B cell (primary cell): ENCODE measurements around the gene PPP1R27. TPM values are rescaled to one million over a fixed set of nuclear protein-coding genes. Genes with fewer than 3 reads are reported as not detected.

Experiments used
- ATAC-seq: fragments of 200-7000 bp; cut with Tn5 transposase; one replicate; pipeline ENCODE4 v1.10.0; 2021; ENCODE audit warnings: low read depth, mild to moderate bottlenecking, moderate number of reproducible peaks, moderate library complexity
- CTCF ChIA-PET: fragments of 350-600 bp; sonication (Branson Sonifier 250); formaldehyde crosslinking; loops from one replicate; lab custom pipeline; 2021; ENCODE audit warnings: antibody characterized with exemption, inconsistent platforms; lab: Charles Lee
- POLR2A ChIA-PET: fragments of 350-600 bp; sonication (Branson Sonifier 250); formaldehyde crosslinking; loops from one replicate; lab custom pipeline; 2021; ENCODE audit warnings: antibody characterized with exemption; lab: Charles Lee
- DNase-seq: peaks from one replicate; pipeline ENCODE4 v3.0.0; 2013
- H2AFZ ChIP-seq: 2 replicates; pipeline ENCODE4 v1.6.1; 2012; ENCODE audit warnings: mild to moderate bottlenecking, low read depth, low read length; ENCODE audit not compliant: insufficient read depth, poor library complexity, severe bottlenecking
- H3K27ac ChIP-seq, 2 donors: 1 replicate in 1 of 2; 2 replicates in 1 of 2; pipeline ENCODE4 v1.5.1; 2012 to 2013; ENCODE audit warnings: low read length in 2 of 2, mild to moderate bottlenecking in 2 of 2, moderate library complexity in 1 of 2
- H3K27me3 ChIP-seq, 4 experiments: fragments of 200-600 bp in 1 of 4; sonication (generic) in 1 of 4; replicated peaks in 1 of 4; 1 replicate in 2 of 4; 2 replicates in 2 of 4; pipeline versions ENCODE4 v1.6.1 to v1.7.0; 2013 to 2016; ENCODE audit warnings: low read length in 3 of 4, mild to moderate bottlenecking in 2 of 4, mixed read lengths in 1 of 4, moderate library complexity in 1 of 4; ENCODE audit not compliant: insufficient read depth in 4 of 4, control insufficient read depth in 3 of 4; ENCODE audit errors: control extremely low read depth in 1 of 4
- H3K36me3 ChIP-seq, 2 experiments: replicated peaks in 1 of 2; 1 replicate in 1 of 2; 2 replicates in 1 of 2; pipeline versions ENCODE4 v1.6.1 to v1.7.1; 2013; ENCODE audit warnings: low read length in 1 of 2; ENCODE audit not compliant: insufficient read depth in 2 of 2, control insufficient read depth in 1 of 2; ENCODE audit errors: control extremely low read depth in 1 of 2, extremely low read depth in 1 of 2
- H3K4me1 ChIP-seq, 2 donors: fragments of 200-600 bp in 1 of 2; sonication (generic) in 1 of 2; 1 replicate in 1 of 2; 2 replicates in 1 of 2; pipeline versions ENCODE4 v1.5.1 to v1.6.1; 2013 to 2017; ENCODE audit warnings: low read length in 2 of 2; ENCODE audit not compliant: control insufficient read depth in 2 of 2, insufficient read depth in 2 of 2
- H3K4me2 ChIP-seq: replicated peaks from 2 replicates; pipeline ENCODE3; 2012; ENCODE audit warnings: mild to moderate bottlenecking, low read depth, low read length; ENCODE audit not compliant: poor library complexity, severe bottlenecking
- H3K4me3 ChIP-seq, 5 experiments: fragments of 200-600 bp in 1 of 5; sonication (generic) in 1 of 5; 1 replicate in 3 of 5; 2 replicates in 2 of 5; pipeline versions ENCODE4 v1.5.1 to v1.7.0; 2011 to 2016; ENCODE audit warnings: low read length in 4 of 5, mild to moderate bottlenecking in 4 of 5, low read depth in 2 of 5, control low read depth in 1 of 5, moderate library complexity in 1 of 5; ENCODE audit not compliant: insufficient read depth in 1 of 5; ENCODE audit errors: control extremely low read depth in 1 of 5, extremely low read depth in 1 of 5
- H3K79me2 ChIP-seq: fragments of 200-600 bp; sonication (generic); one replicate; pipeline ENCODE4 v1.6.0; 2016; ENCODE audit warnings: low read length; ENCODE audit not compliant: control insufficient read depth, insufficient read depth
- H3K9ac ChIP-seq: fragments of 200-600 bp; sonication (generic); 2 replicates; pipeline ENCODE4 v1.6.1; 2017; ENCODE audit warnings: mild to moderate bottlenecking, low read length, moderate library complexity
- H3K9me3 ChIP-seq, 3 donors: one replicate each; pipeline versions ENCODE4 v1.6.1 to v1.7.1; 2013; ENCODE audit warnings: low read length in 2 of 3; ENCODE audit not compliant: control insufficient read depth in 2 of 3, insufficient read depth in 1 of 3; ENCODE audit errors: control extremely low read depth in 1 of 3
- H4K20me1 ChIP-seq: 2 replicates; pipeline ENCODE4 v1.6.0; 2012; ENCODE audit warnings: mild to moderate bottlenecking, low read length; ENCODE audit not compliant: insufficient read depth, control insufficient read depth, poor library complexity, severe bottlenecking
- H3K27ac Mint-ChIP-seq: one replicate; pipeline ENCODE4 v1.8.0; 2021; ENCODE audit warnings: mixed read lengths
- H3K27me3 Mint-ChIP-seq: one replicate; pipeline ENCODE4 v1.8.0; 2021; ENCODE audit warnings: mixed read lengths
- H3K4me1 Mint-ChIP-seq: one replicate; pipeline ENCODE4 v1.8.0; 2021; ENCODE audit warnings: mixed read lengths
- H3K4me3 Mint-ChIP-seq: one replicate; pipeline ENCODE4 v1.8.0; 2021; ENCODE audit warnings: mixed read lengths
- H3K9me3 Mint-ChIP-seq: one replicate; pipeline ENCODE4 v1.8.0; 2022; ENCODE audit warnings: mixed read lengths; ENCODE audit not compliant: insufficient read depth
- CTCF ChIP-seq: fragments of 200-600 bp; IDR thresholded peaks from one replicate; pipeline ENCODE4 v1.8.0; 2022; ENCODE audit warnings: antibody characterized with exemption, mild to moderate bottlenecking
- EZH2 ChIP-seq: IDR thresholded peaks from 2 replicates; pipeline ENCODE4 v1.6.1; 2012; ENCODE audit warnings: borderline replicate concordance, low read depth, mild to moderate bottlenecking, moderate library complexity, low read length; ENCODE audit not compliant: insufficient read depth, poor library complexity, severe bottlenecking
- WGBS: methylation state at CpG from one replicate; pipeline ENCODE4 v1.1.5; 2013; ENCODE audit warnings: missing lambda C conversion rate; ENCODE audit not compliant: insufficient coverage; 5-methylcytosine and 5-hydroxymethylcytosine counted together
- intact Hi-C: fragments of 100-400 bp; cut with micrococcal nuclease; formaldehyde crosslinking; loops from one replicate; pipeline ENCODE4 v1.10.0; 2022
- polyA plus RNA-seq: library from polyadenylated mRNA; depleted of rRNA; stranded (reverse); fragments of >200 nt; gene quantifications from 2 replicates; pipeline ENCODE4 v1.2.3, GENCODE V29; 2012
- total RNA-seq, 2 donors: library from RNA; stranded (reverse); fragments of 120-200 nt in 1 of 2; gene quantifications; 1 replicate in 1 of 2; 2 replicates in 1 of 2; pipeline versions ENCODE4 v1.2.3 to v1.2.4, GENCODE V29; 2013 to 2022

The PPP1R27 gene
- total and polyA plus RNA-seq, 2 donors (not counting 1 experiment from before 2014, with no cell fraction given) = not detected

GRCh38 chr17:81809556-81809998 lies 25.3 kb downstream of the PPP1R27 start:
- Histone ChIP-seq H3K79me2 (no peaks in the 10 kb centered on the region), H4K20me1 (no peaks in the 10 kb centered on the region), H3K4me1 (no peaks in the 10 kb centered on the region), H3K4me3 (no peak overlapping the region), H3K9ac (no peak overlapping the region), H3K4me2 (no peak overlapping the region), H3K36me3 (no peaks in the 10 kb centered on the region), H3K27ac (no peak overlapping the region), H3K9me3 (peaks cover 0 to 6% (median 0%) of the 10 kb centered on the region in 3 donors), H3K27me3 (peaks cover 0 to 31% (median 5%) of the 10 kb centered on the region in 4 experiments), H2AFZ (no peak overlapping the region)
- 68% methylated on average over 7 of the region's 7 CpGs for WGBS
- Mint-ChIP-seq H3K4me3 (no peak overlapping the region), H3K27ac (no peak overlapping the region), H3K4me1 (no peaks in the 10 kb centered on the region), H3K27me3 (peaks cover 11% of the 10 kb centered on the region), H3K9me3 (no peaks in the 10 kb centered on the region)
- TF ChIP-seq EZH2 (no peak), CTCF (no peak)
- DNase-seq = no peak
- ATAC-seq = no peak
- ChIA-PET CTCF (no interaction called here), POLR2A (no interaction called here)
- intact Hi-C loops = no loop called here

- peaks cover 11% of the 10 kb centered on the region for H3K27me3 Mint-ChIP-seq
- intact Hi-C loops = no loop called here
- TF ChIP-seq CTCF = no peak
- TF ChIP-seq EZH2 = no peak
- Histone ChIP-seq H2AFZ (no peak overlapping the region), H3K27ac (no peak overlapping the region), H3K9me3 (peaks cover 0 to 6% (median 0%) of the 10 kb centered on the region in 3 donors), H3K27me3 (peaks cover 0 to 32% (median 5%) of the 10 kb centered on the region in 4 experiments), H3K36me3 (no peaks in the 10 kb centered on the region), H3K9ac (no peak overlapping the region), H4K20me1 (no peaks in the 10 kb centered on the region), H3K79me2 (no peaks in the 10 kb centered on the region), H3K4me1 (no peaks in the 10 kb centered on the region), H3K4me3 (no peak overlapping the region), H3K4me2 (no peak overlapping the region)
- DNase-seq = no peak
- no peak overlapping the region for H3K4me3 Mint-ChIP-seq
- POLR2A ChIA-PET = no interaction called here
- CTCF ChIA-PET = interaction anchor here (0.7 to 0.9 kb wide), 2 partner anchors 74 to 134 kb away, joined by 3 read pairs; no protein-coding TSS in a partner anchor
- H3K9me3 Mint-ChIP-seq = no peaks in the 10 kb centered on the region
- no peak for ATAC-seq
- no peak overlapping the region for H3K27ac Mint-ChIP-seq
- 81% methylated on average over 20 of the region's 20 CpGs for WGBS
- H3K4me1 Mint-ChIP-seq = no peaks in the 10 kb centered on the region
Observed at GRCh38 chr17:81808778-81809555, 25.9 kb downstream of the PPP1R27 start.
